Inferior parietal cortex (tissue), 1 donor: ENCODE data around the gene SHROOM3.
A peak's percentile ranks its signal among the peaks of the same experiment; 100 is the strongest.

Source experiments
- DNase-seq: peaks from one replicate; pipeline ENCODE4 v3.0.0-alpha.2; 2016; ENCODE audit errors: extremely low spot score

The SHROOM3 gene

DNA sequence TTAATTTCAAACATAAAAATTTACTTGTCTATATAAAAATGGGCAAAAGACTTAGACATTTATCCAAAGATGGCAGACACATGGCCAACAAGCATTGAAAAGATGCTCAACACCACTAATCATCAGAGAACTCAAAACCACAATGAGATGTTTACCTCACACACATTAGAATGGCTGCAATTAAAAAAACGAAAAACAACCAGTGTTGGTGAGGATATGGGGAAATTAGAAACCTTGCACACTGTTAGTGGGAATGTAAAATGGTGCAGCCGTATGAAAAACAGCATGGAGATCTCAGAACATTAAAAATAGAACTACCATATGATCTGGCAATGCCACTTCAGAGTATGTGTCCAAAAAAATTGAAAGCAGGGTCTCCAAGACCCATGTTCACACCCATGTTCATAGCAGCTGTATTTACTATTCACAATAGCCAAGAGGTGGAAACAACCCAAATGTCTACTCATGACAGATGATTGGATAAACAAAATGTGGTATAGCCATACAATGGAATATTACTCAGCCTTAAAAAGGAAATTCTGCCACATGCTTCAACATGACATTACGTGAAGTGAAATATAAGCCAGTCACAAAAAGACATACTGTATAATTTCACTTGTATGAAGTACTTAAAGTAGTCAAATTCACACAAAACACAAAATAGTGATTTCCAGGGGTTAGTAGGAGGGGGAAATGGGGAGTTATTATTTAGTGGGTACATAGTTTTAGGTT, 316.7 kb downstream of the SHROOM3 start:
- no peak for DNase-seq

DNA sequence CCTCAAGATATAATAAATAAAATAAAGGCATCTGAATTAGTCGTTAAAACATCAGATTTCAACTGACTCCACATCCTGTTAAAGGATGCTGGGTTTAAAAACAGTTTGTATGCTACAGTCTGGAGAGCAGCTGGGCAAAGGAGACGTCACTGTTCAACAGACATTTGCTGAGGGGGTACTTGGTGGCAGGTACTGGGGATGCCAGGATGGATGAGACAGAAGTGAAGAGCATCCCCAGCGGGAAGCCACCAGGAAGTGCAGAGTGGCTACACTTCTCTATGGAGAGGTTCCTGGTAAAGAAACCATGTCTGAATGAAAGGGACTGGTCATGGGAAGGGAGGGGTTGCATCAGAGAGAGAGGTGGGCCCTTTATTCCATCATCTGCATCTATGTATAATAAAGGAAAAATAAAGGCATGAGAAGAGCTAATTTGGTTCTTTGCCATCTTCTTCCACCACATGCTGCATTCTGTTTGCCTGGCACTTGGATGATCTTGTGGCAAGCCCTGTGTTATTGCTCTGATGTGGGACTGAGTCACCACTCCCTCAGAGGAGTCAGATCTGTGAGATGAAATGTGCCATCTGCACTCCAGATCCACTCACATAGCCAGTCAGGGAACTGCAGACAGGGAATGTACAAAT, 318.0 kb downstream of the SHROOM3 start:
- peak; percentile 37 for DNase-seq

DNA sequence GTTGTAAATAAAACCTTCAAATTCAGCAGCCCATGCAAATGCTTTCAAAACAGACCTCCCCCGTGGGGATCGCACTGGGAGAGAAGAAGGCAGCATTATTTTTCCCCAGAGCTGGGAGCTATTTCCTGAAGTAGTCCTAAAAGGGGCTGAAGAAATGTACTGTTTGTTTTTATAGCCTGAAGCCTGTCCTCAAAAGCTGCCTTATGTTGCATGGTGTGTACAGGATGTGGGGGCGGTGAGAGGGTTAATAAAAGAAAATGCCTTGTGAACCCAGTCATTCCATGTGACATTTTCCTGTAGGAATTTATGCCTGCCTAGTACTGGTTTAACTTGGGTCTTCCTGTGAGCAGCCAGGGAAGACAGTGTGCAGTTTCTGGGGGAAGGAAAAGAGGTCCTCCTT, 318.8 kb downstream of the SHROOM3 start:
- DNase-seq = no peak

GRCh38 chr4:76754439-76754838, 319.4 kb downstream of the SHROOM3 start:
- DNase-seq = no peak

DNA sequence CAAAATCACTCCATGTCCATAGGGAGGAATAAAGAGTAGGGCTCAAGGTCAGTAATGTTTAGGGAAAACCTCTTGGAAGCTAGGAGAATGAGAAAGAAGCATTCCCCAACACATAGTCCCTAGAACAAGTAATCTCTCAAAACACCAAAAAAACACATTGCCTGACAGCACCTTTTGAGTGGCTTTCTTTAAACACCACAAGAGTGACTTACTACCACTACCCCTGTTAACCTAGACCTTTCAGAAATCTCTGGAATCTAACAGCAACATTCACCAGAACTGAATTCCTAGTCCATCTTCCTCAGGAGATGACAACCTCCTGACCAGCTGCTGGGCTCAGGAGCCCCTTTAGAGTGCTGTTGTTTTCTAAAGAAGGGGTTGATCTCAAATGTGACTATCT, 320.7 kb downstream of the SHROOM3 start:
- no peak for DNase-seq

DNA sequence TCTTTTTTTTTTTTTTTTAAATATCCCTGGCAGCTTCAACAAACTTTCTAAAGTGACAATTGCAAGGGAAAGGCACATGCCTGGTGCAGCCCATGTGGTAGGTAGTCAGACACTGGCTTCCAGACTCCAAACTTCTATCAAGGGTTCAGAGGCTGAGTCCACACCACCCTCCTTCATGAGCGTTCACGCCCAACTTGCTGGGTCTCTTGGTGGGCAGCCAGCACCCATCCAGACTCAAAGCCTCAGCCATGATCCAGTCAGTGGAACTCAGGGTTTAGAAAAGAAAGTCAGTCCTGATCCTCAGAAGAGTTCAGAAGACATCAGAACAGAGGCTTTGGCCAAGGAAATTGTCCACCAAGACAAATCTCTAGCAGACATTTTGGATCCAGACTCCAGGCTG, 321.4 kb downstream of the SHROOM3 start:
- no peak for DNase-seq

DNA sequence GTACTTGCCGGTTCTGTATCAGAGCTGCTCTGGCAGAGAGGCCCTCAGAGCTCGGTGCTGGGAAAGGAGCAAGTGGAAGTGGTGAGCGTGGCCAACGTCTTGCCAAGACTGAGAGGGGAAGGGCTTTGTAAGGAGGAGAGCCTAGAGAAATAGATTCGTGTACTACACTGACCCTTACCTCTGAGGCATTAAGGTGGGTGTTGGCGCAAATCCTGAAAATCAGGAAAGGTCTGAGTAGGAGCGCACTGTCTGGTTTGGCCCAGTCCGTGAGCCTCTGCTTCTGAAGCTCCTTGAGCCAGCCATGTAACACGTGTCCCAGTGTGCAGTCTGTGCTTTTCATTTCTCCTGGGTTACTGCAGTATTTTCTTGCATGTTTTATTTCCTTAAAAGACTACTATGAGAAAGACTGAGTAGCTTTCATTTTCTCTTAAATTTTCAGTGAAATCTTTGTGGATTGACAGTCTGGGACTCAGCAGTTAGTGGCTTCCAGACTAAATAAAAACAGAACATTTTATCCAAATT, 322.4 kb downstream of the SHROOM3 start:
- no peak for DNase-seq

- DNase-seq = peak; percentile 65
Measured at GRCh38 chr4:76758290-76758882, 323.4 kb downstream of the SHROOM3 start.

DNA sequence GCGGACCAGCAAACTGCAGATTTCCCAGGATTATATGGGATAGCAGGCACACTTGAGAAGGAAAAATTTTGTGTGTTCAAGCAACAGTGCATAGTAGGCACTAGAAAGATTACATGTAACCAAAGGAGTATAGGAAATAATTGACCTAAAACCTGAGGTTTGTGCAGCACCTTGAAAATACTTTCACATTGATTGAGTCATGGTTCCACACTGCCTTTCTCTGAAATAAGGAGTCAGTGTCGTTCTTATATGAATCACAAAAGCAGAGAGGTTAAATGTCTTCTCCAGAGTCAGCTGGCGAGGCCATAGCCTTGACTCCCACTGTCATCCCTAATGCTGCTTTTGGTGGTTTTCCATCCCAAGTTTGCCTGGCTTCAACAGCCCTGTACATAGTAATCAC, 324.0 kb downstream of the SHROOM3 start:
- DNase-seq = no peak

DNA sequence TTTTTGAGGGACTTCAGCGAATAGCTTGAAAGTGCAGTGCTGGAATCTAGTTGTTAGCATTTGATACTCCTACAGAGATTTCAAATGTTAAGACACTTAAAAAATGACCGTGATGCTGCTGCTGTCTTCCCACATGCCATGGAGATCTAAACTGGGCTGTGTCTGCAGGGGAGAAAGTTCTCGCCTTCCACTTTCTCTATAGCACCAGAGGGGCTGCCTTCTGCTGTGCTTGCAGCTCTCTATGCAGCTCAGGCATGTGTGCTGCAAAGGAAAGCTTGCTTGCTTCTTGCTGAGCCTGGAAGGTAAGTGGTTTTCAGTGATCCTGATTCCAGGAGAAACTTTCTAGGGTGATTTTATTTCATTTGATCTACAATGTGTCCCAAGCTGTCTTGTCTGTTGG, 325.2 kb downstream of the SHROOM3 start:
- no peak for DNase-seq

DNA sequence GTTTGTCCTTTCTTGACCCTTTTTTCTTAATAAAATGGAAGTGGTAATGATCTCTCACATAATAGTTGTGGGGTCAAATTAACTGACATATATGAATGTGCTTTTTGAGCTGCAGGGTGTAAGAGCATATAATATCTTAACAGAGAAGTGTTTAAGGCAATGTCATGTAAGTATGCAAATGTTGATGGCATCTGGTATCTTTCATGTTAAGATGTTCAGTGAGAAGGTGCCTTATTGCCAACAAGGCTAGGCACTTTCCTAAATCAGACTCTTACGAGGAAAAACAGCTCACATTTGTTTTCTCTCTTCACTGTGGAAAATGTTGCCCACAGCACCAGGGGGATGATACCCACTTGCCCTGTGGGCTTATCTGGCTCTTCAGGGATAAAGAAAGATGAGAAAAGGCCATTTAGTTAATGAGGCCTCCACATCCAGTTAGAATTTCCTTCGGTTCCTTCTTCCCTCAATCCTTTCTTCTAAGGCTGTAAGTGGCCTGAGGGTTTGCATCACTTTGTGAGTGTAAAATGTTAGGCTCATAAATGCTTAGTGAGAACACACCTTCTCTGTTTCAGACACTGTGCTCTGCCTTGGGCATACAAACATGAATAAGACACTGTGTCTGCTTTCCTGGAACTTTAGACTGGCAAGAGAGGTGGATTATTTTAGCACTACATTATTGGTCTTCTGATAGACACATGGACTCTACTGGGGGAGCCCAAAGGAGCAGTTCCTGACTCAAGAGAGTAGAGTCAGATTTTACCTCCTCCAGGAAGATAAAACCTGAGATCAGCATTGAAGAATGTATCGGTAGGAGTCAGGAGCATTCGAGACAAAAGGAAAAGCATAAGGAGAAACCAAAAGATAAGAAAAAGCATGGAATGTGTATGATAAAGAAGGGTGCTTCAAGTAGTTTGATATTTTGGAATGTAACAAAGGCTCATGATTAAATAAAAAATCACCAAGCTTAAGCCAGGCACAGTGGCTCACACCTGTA, 327.4 kb downstream of the SHROOM3 start:
- DNase-seq = no peak

GRCh38 chr4:76764251-76764650, 329.2 kb downstream of the SHROOM3 start:
- no peak for DNase-seq

DNA sequence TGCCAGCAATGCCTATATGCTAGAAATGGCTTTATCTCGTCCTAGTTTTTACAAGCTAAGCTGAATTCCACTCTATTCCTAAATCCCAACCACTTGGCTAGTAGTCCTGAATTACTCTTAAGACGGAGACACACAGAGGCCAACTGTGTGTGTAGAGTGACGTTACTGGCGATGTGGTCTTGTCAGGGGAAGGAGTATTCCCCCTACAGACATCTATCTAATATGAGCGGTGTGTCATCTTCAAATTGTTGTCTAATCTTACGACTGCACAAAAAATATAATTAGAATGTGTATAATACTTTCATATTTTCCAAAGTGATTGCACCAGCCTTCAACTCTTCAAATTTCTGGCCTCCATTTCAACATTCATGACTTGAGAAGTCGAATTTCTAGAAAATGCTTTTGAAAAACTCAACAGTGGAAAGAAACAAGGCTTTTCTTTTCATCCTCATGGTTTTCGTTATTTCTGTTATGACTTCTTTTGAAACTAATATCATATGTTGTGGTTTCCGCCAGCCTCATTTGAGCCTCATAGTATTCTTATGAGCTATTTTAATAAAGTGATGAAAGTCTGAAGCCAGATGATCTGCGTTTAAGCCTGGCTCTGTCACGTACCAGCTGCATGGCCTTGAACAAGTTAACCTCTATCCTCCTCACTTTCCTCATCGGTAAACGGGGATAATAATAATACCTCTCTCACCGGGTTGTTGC, 330.6 kb downstream of the SHROOM3 start:
- DNase-seq = no peak

- no peak for DNase-seq
Measured at GRCh38 chr4:76767983-76768382, 333.0 kb downstream of the SHROOM3 start.

DNA sequence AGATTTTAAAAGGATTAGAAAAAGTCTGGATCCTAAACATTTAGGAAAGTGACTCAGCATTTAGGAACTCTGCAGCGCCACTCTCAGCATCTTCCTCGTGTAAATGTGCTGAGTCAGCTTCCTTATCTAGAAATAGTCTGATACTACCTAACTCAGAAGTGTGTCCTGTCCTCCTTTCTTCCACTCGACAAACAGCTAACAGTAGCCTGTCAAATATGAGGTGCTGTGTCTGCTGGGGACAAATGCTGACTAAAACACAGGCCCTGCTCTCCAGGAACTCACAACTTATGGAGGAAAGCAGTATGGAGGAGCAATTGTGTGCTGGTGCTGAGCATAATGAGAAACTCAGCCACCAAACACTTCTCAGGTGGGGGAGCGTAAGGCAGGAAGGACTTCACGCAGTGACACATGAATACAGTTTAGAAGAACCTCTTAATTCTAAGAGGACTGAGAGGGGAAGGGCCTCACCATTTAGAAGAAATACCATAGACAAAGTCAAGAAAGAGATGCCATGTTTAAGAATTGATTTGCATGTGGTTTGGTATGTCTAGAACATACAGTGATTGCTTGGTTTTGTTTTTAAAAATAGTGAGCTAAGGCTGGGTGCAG, 337.6 kb downstream of the SHROOM3 start:
- DNase-seq = no peak

GRCh38 chr4:76773766-76774165, 338.7 kb downstream of the SHROOM3 start:
- no peak for DNase-seq

GRCh38 chr4:76779740-76780459, 344.9 kb downstream of the SHROOM3 start:
- DNase-seq = no peak

GRCh38 chr4:76780781-76781697, 346.0 kb downstream of the SHROOM3 start:
- no peak for DNase-seq
